ENCODE measurements around the gene NRG2.

GRCh38 chr5:139946440-139946839, 96.7 kb downstream of the NRG2 start:
- no peak for TF ChIP-seq POLR2A (IDR thresholded peaks at IDR 0.05)
- no peak for TF ChIP-seq CTCF (IDR thresholded peaks at IDR 0.05)
